NOMO-1 treated with DMSO at 0.1 percent for 48 hours (cell line): Measurements from ENCODE around the gene SLC35G2.
"Not testable (repeated sequence)": the region's sequence is repeated elsewhere in the genome, so short reads cannot be mapped to it uniquely, and the experiment has no call there.

ENCODE experiments used
- DNase-seq: peaks from one replicate; lab custom pipeline; 2025; ENCODE audit not compliant: unreplicated experiment; lab: John Stamatoyannopoulos, UW

SLC35G2 gene

GRCh38 chr3:136835089-136835812, 16.3 kb downstream of the SLC35G2 start:
- peak; percentile 29 for DNase-seq

DNA sequence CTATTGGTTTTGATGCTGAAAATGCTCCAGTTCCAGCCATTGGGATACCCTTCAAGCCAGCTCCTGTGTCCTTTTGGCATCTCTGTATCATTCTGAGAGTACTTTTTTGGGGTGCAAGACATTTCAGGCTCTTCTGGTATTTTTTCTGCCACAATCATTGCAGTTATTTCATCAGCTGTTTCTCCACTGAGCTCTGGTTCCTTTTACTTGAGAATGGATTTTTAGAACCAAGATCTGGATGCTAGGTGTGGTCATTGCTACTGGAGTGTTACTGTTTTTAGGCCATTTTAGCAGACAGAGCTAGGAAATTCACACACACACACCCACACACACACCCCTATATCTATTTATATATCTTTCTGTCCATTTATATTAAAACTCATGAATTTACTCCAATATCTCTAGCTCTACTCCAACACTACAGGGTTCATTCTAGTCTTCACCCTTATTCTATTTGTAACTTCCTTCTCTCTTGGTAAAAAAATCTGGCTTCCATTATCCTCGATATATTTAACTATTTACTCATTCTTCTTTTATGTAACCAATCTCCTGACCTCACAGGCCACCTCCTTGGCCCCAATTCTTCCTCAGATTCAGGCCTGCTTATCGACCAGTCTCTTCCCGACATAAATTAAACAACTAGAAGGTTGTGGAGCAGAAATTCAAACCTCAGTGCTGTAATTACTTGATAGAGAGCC, 17.0 kb downstream of the SLC35G2 start:
- no peak for DNase-seq

GRCh38 chr3:136836511-136837156, 17.7 kb downstream of the SLC35G2 start:
- DNase-seq: no peak

- peak; percentile 67 for DNase-seq
These were observed 20.0 kb downstream of the SLC35G2 start for GRCh38 chr3:136838641-136839555.

DNA sequence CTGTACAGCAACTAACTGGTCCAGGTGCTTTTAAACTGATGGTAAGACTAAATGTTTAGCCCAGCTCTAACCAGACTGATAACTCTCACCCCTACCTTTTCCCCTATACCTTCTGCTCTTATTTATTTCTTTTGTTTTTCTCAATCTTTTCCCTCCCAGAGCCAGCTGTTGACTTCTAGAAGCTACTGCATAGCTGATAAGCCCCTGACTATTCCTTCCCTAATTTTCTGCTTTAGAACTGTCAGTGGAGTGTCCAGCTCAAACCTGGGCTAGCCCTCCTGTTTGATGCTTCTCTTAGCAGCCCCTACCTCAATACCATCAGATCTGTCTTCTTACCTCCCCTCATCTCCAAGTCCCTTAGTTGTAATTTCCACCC, 20.6 kb downstream of the SLC35G2 start:
- DNase-seq: no peak

GRCh38 chr3:136840252-136840651, 21.3 kb downstream of the SLC35G2 start:
- DNase-seq: no peak

- no peak for DNase-seq
These were observed 23.4 kb downstream of the SLC35G2 start for GRCh38 chr3:136842294-136842693.

- DNase-seq: no peak
These were observed 25.8 kb downstream of the SLC35G2 start for GRCh38 chr3:136844724-136845123.

GRCh38 chr3:136852180-136852579, 33.3 kb downstream of the SLC35G2 start:
- no peak for DNase-seq

DNA sequence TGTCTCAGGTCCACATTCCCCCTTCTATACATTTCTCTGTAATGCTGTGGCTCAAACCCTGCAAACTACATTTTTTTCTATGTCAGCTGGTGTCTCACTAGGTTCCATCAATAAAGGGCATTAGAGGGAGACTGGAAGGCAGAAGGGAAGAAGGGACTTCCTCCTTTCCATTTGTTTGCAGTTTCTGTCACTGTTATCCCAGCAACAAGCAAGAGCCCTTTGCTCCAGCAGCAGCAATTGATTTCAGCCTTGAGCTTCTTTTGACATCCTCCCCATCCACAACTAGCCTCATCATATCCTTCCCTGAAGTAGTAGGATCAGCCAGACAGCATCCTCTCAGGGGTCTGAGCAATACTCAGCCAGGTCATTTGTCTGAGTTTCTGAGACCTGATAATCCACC, 37.7 kb downstream of the SLC35G2 start:
- peak; percentile 42 for DNase-seq

GRCh38 chr3:136858381-136858780, 39.5 kb downstream of the SLC35G2 start:
- DNase-seq: no peak

DNA sequence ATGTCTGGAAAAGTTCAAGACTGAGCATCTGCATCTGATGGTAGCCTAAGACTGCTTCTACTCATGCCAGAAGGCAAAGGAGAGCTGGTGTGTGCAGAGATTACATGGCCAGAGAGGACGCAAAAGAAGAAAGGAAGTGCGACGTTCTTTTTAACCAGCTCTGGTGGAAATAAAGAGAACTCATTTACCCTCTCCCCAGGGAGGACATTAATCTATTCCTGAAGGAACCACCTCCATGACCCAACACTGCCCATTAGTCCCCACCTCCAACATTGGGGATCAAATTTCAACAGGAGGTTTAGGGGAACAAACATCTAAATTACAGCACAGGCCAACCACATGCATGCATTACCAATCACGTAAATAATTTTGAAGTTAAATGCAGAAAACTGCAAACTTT, 41.6 kb downstream of the SLC35G2 start:
- DNase-seq: no peak

DNA sequence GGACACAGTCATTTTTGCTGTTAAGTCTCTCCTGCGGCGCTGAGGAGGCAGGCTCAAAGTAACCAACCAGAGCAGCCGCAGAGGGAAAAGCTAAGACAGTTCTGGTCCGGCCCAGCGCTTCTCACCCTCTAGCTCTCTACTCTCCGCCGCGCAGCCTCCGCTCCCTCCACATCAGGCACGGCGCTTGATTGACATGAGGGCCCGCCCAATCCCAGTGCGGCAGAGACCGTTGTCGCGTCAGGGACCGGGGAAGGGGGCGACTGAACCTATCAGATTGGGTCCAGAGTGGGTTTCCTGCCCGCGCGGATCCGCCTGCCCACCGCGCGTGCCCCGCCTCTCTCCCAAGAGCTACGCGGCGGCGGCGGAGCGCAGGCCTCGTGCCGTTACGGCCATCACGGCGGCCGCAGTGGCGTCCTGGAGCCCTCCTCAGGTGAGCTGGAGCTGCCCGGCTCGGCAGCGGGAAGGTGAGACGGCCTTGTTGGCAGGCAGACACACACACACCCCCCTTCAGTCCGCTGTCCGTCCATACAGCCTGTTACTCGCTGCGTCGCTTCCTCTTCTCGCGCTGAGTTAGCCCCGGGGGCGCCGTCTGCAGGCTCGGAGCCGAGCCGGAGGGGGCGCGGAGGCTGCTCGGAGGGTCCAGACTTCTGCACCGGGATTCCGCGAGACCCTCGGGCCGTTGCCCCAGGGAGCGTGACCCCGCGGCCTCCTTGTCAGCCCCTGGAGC, 43.1 kb downstream of the SLC35G2 start, which contains the start of gene NCK1:
Gene NCK1, plus strand, starts transcription at position 319 of the 727 bp plus-strand sequence. CDS start 65,794 bp downstream, outside the sequence.
- DNase-seq: peak; percentile 99

DNA sequence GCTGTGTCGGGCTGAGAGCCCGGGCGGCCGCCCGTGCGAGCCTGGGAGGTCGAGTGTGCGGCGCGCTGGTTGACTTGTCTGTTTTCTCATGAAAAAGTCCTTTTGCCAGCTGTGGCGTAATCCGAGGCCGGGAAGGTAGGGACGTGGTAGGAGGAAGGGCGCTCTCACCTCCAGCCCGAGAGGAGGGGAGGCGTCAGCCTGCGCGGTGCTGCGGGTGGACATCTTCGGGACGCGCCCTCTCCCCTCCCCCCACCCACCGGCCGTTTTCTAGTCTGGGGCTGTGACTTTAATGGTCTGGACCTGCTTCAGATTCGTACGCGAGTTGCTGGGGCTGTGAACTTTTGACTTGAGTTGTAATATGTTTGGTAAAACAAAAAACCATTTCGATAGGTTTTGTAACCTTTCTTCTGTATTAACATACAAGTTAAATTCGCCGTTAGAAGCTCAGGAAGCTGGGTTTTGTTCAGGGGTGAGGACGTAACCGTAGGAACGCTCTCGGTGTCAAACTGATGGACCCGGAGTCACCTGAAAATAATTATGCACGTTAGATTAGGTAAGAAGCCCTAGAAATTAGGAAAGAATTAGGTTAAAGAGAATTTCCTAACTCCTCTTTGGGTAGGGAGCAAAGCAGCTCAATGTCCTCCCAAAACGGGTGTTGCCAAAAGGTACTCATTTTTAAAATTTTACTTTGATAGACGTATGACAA, 43.8 kb downstream of the SLC35G2 start:
- DNase-seq: peak; percentile 68

GRCh38 chr3:136869282-136869681, 50.4 kb downstream of the SLC35G2 start:
- DNase-seq: no peak

- DNase-seq: not testable (repeated sequence)
These were observed 53.3 kb downstream of the SLC35G2 start for GRCh38 chr3:136872258-136872657.

DNA sequence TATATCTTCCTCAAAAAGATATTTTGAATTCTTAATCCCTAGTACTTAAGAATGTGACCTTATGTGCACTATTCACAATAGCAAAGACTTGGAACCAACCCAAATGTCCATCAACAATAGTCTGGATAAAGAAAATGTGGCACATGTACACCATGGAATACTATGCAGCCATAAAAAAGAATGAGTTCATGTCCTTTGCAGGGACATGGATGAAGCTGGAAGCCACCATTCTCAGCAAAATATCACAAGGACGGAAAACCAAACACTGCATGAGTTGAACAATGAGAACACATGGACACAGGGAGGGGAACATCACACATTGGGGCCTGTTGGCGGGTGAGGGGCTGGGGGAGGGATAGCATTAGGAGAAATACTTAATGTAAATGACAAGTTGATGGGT, 60.6 kb downstream of the SLC35G2 start:
- not testable (repeated sequence) for DNase-seq

- no peak for DNase-seq
These were observed 63.6 kb downstream of the SLC35G2 start for GRCh38 chr3:136882571-136882970.

DNA sequence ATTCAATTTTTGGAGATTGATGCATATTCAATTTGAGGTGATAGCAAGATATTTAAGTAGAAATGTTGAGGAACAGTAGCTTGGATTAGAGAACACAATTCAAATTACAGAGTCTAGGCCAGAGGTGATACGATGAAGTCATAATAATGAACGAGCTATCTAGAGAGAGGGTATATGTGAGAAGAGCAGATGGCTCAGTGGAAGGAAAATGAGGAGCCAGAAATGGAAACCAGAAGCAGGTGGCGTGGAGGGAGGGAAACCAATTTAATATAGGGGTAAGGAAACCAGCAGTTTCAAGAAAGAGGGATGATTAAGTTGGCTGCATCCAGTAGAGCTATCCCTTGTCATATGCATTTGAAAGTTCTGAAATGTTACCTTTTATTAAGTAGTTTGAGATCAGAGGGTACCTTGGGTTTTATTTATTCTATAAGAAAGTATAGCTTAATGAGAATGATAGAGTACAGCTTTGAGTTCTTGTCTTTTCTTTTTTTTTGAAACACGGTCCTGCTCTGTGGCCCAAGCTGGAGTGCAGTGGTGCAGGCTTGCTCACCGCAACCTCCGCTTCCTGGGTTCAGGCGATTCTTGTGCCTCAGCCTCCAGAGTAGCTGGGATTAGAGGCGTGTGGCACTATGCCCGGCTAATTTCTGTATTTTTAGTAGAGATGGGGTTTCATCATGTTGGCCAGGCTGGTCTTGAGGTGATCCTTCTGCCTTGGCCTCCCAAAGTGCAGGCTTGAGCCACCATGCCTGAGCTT, 65.2 kb downstream of the SLC35G2 start:
- DNase-seq: no peak
